H1 (cell line): ENCODE measurements around the gene MRFAP1L1.

ENCODE experiments used
- POU5F1 ChIP-seq: IDR thresholded peaks from 2 replicates; pipeline ENCODE4 v1.6.1; 2011; ENCODE audit warnings: low read depth, mild to moderate bottlenecking, low read length, moderate library complexity
- RFX5 ChIP-seq: IDR thresholded peaks from 2 replicates; pipeline ENCODE4 v1.6.1; 2011; ENCODE audit warnings: low read depth, low read length, improper control_type of control experiment, borderline replicate concordance
- SIRT6 ChIP-seq: IDR thresholded peaks from one replicate; pipeline ENCODE4 v1.7.1; 2012; ENCODE audit warnings: low read length, inconsistent platforms
- SP1 ChIP-seq: IDR thresholded peaks from 2 replicates; pipeline ENCODE4 v1.6.1; 2011; ENCODE audit warnings: low read depth, low read length
- YY1 ChIP-seq: IDR thresholded peaks from 2 replicates; pipeline ENCODE4 v1.6.1; 2011; ENCODE audit warnings: low read depth, mild to moderate bottlenecking, low read length
- TF ChIP-seq, protein P1 (sequence below), 3 experiments: IDR thresholded peaks; 1 replicate in 2 of 3; 2 replicates in 1 of 3; pipeline versions ENCODE4 v1.5.1 to v1.6.1; 2011; ENCODE audit warnings: low read length in 3 of 3, mild to moderate bottlenecking in 3 of 3, inconsistent platforms in 2 of 3, low read depth in 1 of 3, moderate library complexity in 1 of 3; ENCODE audit not compliant: insufficient read depth in 1 of 3; ENCODE audit errors: control extremely low read depth in 1 of 3
- TF ChIP-seq, protein P2 (sequence below): IDR thresholded peaks from 2 replicates; pipeline ENCODE4 v1.6.1; 2011; ENCODE audit warnings: low read depth, mild to moderate bottlenecking, low read length; ENCODE audit not compliant: insufficient read depth

- TF ChIP-seq POU5F1 (no peak), YY1 (no peak), SP1 (no peak), RFX5 (no peak), SIRT6 (no peak)
- TF ChIP-seq, protein P1, sequence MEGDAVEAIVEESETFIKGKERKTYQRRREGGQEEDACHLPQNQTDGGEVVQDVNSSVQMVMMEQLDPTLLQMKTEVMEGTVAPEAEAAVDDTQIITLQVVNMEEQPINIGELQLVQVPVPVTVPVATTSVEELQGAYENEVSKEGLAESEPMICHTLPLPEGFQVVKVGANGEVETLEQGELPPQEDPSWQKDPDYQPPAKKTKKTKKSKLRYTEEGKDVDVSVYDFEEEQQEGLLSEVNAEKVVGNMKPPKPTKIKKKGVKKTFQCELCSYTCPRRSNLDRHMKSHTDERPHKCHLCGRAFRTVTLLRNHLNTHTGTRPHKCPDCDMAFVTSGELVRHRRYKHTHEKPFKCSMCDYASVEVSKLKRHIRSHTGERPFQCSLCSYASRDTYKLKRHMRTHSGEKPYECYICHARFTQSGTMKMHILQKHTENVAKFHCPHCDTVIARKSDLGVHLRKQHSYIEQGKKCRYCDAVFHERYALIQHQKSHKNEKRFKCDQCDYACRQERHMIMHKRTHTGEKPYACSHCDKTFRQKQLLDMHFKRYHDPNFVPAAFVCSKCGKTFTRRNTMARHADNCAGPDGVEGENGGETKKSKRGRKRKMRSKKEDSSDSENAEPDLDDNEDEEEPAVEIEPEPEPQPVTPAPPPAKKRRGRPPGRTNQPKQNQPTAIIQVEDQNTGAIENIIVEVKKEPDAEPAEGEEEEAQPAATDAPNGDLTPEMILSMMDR (IDR thresholded peaks at IDR 0.05; ENCODE audit: control extremely low read depth in 1 of 3, insufficient read depth in 1 of 3, low read depth in 1 of 3, low read length in 3 of 3), result no peak
- TF ChIP-seq, protein P2, sequence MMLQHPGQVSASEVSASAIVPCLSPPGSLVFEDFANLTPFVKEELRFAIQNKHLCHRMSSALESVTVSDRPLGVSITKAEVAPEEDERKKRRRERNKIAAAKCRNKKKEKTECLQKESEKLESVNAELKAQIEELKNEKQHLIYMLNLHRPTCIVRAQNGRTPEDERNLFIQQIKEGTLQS, result no peak
Observed at GRCh38 chr4:6739920-6740319, 30.3 kb upstream of the MRFAP1L1 start.
